Prostate gland (tissue), 2 donors: ENCODE data around the gene BCAM.

Source experiments
- CTCF ChIP-seq, 4 experiments: fragments of 200-600 bp in 2 of 4; fragments of 450-650 bp in 2 of 4; sonication (generic) in 2 of 4; IDR thresholded peaks; 1 replicate in 3 of 4; 2 replicates in 1 of 4; pipeline ENCODE4 v1.5.1; 2016 to 2019; ENCODE audit warnings: antibody characterized with exemption in 4 of 4, mild to moderate bottlenecking in 2 of 4, moderate library complexity in 2 of 4
- POLR2A ChIP-seq: fragments of 450-650 bp; IDR thresholded peaks from one replicate; pipeline ENCODE4 v1.6.1; 2016; ENCODE audit warnings: antibody characterized with exemption, mild to moderate bottlenecking
- POLR2AphosphoS5 ChIP-seq: sonication (generic); formaldehyde crosslinking; IDR thresholded peaks from one replicate; pipeline ENCODE4 v1.6.1; 2017; ENCODE audit warnings: antibody characterized with exemption

GRCh38 chr19:44856421-44857083, 47.6 kb downstream of the BCAM start:
- TF ChIP-seq POLR2A (no peak), CTCF (IDR thresholded peaks at IDR 0.05) (no peak), POLR2AphosphoS5 (no peak)
